ENCODE measurements around the gene PPIA.
"Not testable (repeated sequence)": the region's sequence is repeated elsewhere in the genome, so short reads cannot be mapped to it uniquely, and the experiment has no call there.

The PPIA gene

GRCh38 chr7:44787762-44788161 lies 8.7 kb upstream of the PPIA start:
- no peak for DNase-seq (ENCODE audit: low read depth)

- no peak for DNase-seq (ENCODE audit: low read depth)
Measured at GRCh38 chr7:44789990-44790389, 6.5 kb upstream of the PPIA start.

GRCh38 chr7:44791278-44792219 lies 4.9 kb upstream of the PPIA start:
- DNase-seq (ENCODE audit: low read depth), result no peak

- DNase-seq (ENCODE audit: low read depth), result no peak
Measured at GRCh38 chr7:44793919-44794318, 2.6 kb upstream of the PPIA start.

- DNase-seq (ENCODE audit: low read depth), result no peak
Measured at GRCh38 chr7:44794331-44794730, 2.1 kb upstream of the PPIA start.

- no peak for DNase-seq (ENCODE audit: low read depth)
Measured at GRCh38 chr7:44796034-44796503, 412 bp upstream of the PPIA start.

DNA sequence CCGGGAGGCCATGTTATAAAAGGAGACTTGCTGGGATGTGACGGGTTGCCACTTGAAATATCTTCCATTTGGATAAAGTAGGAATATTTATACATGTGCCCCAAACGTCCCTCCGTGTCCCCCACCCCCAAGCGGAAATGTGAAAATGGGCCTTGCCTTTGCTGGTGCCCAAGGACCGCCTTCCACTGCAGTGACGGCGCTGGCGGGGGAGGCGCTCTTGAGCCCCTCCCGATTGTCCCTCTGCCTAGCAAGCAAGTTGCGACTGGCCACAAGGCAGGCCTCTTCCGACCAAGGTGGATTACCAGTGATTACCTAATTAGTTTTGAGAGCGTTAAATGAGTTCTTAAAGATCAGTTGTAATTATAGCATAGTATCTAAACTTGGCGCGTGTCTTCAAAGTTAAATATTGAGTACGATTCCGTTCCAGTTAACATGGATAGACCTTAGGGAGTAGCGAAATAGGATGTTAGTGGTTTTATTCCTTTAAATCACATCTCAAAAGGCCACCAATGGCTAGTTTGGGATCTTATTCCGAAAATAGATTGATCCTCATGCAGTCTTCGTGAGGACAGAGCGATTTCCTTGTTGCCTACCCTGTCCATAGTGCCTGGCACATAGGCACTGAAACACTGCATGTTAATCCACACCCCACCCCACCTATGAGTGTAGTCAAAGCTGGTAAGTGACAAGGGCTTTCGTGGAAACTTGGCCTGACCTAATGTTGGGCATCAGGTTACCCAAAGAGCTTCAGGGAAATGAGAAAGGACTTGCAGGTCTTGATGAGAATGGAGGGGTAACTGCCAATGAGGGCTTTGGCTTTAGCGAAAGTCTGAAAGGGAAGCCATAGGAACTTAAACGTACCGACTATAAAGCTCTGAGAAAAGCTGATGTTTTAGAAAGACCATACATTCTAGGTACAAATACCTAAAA lies 1.1 kb downstream of the PPIA start:
- peak; percentile 48 for DNase-seq (ENCODE audit: low read depth)

DNA sequence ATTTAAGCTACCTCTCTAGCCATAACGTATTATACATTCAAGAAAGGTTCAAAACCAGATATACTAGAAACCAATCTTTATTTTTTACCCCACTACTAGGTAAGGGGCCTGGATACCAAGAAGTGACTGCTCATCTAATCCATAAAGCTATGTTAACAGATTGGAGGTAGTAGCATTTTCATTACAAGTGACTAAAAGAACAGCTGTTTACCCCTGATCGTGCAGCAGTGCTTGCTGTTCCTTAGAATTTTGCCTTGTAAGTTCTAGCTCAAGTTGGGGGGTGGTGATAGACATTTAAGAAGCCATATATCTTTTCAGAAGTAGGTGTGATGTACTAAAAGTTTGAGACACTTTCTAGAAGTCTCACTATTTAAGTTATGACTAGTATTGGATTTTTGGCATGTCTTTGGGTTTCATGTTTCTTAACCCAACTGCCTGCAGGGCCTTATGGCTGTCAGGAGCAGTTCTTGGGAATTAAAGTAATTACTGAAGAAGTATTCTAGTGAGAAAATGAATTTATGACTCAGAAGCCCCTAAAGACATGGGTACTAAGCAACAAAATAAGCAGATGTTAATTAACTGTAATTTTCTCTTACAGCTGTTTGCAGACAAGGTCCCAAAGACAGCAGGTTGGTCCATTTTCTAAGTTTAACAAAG lies 2.3 kb downstream of the PPIA start:
- no peak for DNase-seq (ENCODE audit: low read depth)

DNA sequence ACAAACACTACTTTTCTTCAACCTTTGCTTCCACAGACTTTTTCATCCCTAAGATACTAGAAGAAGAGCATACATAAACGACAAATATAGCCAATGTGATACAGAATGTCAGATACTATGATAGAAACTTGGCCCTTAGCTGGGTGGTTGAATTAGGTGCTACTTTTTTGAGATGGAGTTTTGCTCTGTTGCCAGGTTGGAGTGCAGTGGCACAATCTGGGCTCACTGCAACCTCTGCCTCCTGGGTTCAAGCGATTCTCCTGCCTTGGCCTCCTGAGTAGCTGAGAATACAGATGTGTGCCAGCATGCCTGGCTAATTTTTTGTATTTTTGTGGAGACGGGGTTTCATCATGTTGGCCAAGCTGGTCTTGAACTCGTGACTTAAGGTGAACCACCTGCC lies 3.5 kb downstream of the PPIA start:
- no peak for DNase-seq (ENCODE audit: low read depth)

DNA sequence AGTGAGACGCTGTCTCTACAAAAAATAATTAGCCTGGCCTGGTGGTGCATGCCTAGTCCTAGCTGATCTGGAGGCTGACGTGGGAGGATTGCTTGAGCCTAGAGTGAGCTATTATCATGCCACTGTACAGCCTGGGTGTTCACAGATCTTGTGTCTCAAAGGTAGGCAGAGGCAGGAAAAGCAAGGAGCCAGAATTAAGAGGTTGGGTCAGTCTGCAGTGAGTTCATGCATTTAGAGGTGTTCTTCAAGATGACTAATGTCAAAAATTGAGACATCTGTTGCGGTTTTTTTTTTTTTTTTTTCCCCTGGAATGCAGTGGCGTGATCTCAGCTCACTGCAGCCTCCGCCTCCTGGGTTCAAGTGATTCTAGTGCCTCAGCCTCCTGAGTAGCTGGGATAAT lies 5.4 kb downstream of the PPIA start:
- DNase-seq (ENCODE audit: low read depth), result no peak

DNA sequence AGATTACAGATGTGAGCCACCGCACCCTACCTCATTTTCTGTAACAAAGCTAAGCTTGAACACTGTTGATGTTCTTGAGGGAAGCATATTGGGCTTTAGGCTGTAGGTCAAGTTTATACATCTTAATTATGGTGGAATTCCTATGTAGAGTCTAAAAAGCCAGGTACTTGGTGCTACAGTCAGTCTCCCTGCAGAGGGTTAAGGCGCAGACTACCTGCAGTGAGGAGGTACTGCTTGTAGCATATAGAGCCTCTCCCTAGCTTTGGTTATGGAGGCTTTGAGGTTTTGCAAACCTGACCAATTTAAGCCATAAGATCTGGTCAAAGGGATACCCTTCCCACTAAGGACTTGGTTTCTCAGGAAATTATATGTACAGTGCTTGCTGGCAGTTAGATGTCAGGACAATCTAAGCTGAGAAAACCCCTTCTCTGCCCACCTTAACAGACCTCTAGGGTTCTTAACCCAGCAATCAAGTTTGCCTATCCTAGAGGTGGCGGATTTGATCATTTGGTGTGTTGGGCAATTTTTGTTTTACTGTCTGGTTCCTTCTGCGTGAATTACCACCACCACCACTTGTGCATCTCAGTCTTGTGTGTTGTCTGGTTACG lies 6.0 kb downstream of the PPIA start:
- no peak for DNase-seq (ENCODE audit: low read depth)

DNA sequence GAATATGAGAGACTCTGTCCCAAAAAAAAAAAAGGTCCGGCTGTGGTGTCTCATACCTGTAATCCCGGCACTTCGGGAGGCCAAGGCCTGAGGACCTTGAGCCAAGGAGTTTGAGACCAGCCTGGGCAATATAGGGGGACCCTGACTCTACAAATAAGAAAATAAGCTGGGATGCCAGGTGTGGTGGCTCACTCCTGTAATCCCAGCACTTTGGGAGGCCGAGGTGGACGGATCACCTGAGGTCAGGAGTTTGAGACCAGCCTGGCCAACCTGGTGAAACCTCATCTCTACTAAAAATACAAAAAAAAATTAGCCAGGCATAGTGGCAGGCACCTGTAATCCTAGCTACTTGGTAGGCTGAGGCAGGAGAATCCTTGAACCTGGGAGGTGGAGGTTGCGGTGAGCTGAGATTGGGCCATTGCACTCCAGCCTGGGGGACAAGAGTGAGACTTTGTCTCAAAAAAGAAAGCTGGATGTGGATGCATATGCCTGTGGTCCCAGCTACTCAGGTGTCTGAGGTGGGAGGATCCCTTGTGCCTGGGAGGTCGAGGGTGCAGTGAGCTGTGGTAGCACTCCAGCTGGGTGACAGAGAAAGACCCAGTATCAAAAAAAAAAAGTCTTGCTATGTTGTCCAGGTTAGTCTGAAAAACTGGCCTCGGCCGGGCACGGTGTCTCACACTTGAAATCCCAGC lies 7.5 kb downstream of the PPIA start:
- DNase-seq (ENCODE audit: low read depth), result not testable (repeated sequence)

DNA sequence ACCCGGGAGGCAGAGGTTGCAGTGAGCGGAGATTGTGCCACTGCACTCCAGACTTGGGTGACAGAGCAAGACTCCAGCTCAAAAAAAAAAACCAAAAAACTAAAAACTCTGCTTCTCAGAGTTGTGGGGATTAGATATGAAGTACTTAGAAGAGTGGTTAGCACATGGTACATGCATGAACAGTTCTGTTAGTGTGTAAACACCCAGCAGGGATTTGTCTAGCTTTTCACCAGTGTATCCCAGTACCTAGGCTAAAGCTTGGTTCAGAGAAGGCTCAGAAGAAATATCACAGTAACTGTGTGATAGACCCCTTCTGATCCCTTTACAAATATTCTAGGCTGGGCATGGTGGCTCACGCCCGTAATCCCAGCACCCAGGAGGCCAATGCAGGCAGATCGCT lies 9.5 kb downstream of the PPIA start:
- no peak for DNase-seq (ENCODE audit: low read depth)

- no peak for DNase-seq (ENCODE audit: low read depth)
Measured at GRCh38 chr7:44808914-44809393, 12.5 kb downstream of the PPIA start.

- DNase-seq (ENCODE audit: low read depth), result no peak
Measured at GRCh38 chr7:44811093-44811492, 14.6 kb downstream of the PPIA start.

- DNase-seq (ENCODE audit: low read depth), result no peak
Measured at GRCh38 chr7:44811571-44811970, 15.1 kb downstream of the PPIA start.

DNA sequence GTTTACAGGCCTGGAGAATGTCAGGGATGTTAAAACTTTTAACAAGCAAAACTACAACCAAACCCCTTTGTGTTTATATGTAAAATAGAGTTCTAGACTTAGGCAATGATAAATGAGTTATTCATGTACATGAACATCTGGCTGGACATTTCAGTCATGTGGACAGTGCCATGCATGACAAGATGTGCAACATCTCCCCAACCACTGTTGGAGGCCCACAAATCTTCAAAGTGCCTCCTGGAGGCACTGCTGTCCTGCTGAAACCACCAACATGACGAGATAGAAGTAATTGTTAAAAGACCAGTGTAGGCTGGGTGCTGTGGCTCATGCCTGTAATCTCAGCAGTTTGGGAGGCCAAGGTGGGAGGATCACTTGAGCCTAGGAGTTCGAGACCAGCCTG lies 18.4 kb downstream of the PPIA start:
- no peak for DNase-seq (ENCODE audit: low read depth)

DNA sequence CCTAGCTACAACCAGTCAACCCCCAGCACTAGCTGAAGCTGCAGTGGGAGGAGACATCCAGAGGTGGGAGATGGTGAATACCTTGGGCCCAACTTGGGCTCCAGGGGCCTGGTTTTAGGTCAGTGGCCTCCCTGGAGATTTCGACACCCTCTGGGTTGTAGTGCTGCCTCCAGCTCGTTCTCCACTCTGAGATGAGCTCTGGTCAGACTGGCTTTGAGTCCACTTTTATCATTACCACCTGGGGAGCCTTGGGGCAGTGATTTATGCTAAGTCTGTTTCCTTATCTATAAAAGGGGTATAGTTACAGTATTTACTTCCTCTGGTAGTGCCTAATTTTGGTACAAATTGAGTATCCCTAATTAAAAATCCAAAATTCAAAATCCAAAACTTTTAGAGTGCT lies 22.8 kb downstream of the PPIA start:
- no peak for DNase-seq (ENCODE audit: low read depth)

DNA sequence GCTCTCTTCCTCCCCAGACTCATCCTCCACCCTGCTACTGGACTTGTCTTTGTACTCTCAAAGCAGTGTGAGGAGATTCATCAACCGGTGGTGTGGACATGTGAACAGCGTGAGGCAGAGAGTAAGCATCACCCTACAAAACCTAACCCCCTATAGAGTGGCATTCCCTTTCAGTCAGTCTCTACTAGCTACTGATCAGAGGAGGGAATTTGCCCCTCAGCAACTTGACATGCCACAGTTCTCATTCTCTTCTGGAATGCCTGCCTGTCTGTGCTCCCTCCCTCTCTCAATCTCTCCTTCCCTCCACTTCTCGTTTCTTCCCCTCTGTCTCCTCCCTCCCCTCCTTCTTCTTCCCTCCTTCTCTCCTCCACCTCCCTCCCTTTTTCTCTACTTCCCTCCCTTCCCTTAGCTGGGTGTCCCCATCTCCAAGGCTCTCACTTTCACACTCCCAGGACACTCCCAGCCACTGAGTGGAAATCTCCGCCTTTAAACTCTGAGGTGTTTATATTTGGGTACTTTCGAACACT lies 26.8 kb downstream of the PPIA start:
- no peak for DNase-seq (ENCODE audit: low read depth)

GRCh38 chr7:44824894-44825526 lies 28.5 kb downstream of the PPIA start:
- DNase-seq (ENCODE audit: low read depth), result no peak

Data from non-pigmented ciliary epithelial cell (primary cell).